Liver (tissue), 3 donors: ENCODE results near the gene SLC38A10.
"Not testable (repeated sequence)": the region's sequence is repeated elsewhere in the genome, so short reads cannot be mapped to it uniquely, and the experiment has no call there.

Experiments
- CTCF ChIP-seq: fragments of 150-350 bp; IDR thresholded peaks from 2 replicates; pipeline ENCODE4 v1.5.1; 2017; ENCODE audit warnings: improper control_type of control experiment, low read depth, low read length; ENCODE audit not compliant: missing input control
- EGR1 ChIP-seq, 2 donors: IDR thresholded peaks; 2 replicates each; pipeline ENCODE4 v1.6.1; 2016 to 2018; ENCODE audit warnings: antibody characterized with exemption in 2 of 2, low read depth in 2 of 2
- FOXA1 ChIP-seq: IDR thresholded peaks from 2 replicates; pipeline ENCODE4 v1.6.1; 2016; ENCODE audit warnings: antibody characterized with exemption
- HNF4A ChIP-seq, 2 donors: conservative IDR thresholded peaks; 2 replicates each; pipeline ENCODE4 v1.6.1; 2016; ENCODE audit warnings: antibody characterized with exemption in 2 of 2, mild to moderate bottlenecking in 2 of 2
- HNF4G ChIP-seq: IDR thresholded peaks from 2 replicates; pipeline ENCODE4 v1.6.1; 2016; ENCODE audit warnings: antibody characterized with exemption
- RAD21 ChIP-seq, 2 donors: IDR thresholded peaks; 2 replicates each; pipeline ENCODE4 v1.6.1; 2016; ENCODE audit warnings: antibody characterized with exemption in 2 of 2, mild to moderate bottlenecking in 2 of 2
- SP1 ChIP-seq: IDR thresholded peaks from 2 replicates; pipeline ENCODE4 v1.6.1; 2018; ENCODE audit warnings: antibody characterized with exemption, mild to moderate bottlenecking
- TF ChIP-seq, protein P1 (sequence below): IDR thresholded peaks from 2 replicates; pipeline ENCODE4 v1.6.1; 2016; ENCODE audit warnings: antibody characterized with exemption
- TF ChIP-seq, protein P2 (sequence below): IDR thresholded peaks from 2 replicates; pipeline ENCODE4 v1.6.1; 2016; ENCODE audit warnings: antibody characterized with exemption, mild to moderate bottlenecking
- donor health status: healthy.
- donor health status: healthy.

DNA sequence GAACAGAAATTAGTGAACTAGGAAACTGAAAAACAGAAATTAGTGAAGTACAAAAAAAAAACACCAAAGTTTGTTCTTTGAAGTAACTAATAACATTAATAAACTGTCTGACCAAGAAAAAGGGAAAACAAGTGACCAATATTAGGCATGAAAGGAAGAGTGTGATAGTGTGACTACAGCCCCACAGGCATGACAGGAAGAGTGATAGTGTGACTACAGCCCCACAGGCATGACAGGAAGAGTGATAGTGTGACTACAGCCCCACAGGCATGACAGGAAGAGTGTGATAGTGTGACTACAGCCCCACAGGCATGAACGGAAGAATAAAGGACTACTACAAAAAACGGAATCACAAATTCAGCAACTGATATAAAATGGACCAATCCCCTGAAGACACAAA is 67.5 kb downstream of the SLC38A10 start:
- TF ChIP-seq HNF4G; CTCF; EGR1 (IDR thresholded peaks at IDR 0.05; ENCODE audit: low read depth in 2 of 2); SP1; FOXA1; HNF4A (conservative IDR thresholded peaks at IDR 0.05); RAD21 (IDR thresholded peaks at IDR 0.05): not testable (repeated sequence)
- TF ChIP-seq, protein P1, sequence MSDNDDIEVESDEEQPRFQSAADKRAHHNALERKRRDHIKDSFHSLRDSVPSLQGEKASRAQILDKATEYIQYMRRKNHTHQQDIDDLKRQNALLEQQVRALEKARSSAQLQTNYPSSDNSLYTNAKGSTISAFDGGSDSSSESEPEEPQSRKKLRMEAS, result not testable (repeated sequence)
- TF ChIP-seq, protein P2, sequence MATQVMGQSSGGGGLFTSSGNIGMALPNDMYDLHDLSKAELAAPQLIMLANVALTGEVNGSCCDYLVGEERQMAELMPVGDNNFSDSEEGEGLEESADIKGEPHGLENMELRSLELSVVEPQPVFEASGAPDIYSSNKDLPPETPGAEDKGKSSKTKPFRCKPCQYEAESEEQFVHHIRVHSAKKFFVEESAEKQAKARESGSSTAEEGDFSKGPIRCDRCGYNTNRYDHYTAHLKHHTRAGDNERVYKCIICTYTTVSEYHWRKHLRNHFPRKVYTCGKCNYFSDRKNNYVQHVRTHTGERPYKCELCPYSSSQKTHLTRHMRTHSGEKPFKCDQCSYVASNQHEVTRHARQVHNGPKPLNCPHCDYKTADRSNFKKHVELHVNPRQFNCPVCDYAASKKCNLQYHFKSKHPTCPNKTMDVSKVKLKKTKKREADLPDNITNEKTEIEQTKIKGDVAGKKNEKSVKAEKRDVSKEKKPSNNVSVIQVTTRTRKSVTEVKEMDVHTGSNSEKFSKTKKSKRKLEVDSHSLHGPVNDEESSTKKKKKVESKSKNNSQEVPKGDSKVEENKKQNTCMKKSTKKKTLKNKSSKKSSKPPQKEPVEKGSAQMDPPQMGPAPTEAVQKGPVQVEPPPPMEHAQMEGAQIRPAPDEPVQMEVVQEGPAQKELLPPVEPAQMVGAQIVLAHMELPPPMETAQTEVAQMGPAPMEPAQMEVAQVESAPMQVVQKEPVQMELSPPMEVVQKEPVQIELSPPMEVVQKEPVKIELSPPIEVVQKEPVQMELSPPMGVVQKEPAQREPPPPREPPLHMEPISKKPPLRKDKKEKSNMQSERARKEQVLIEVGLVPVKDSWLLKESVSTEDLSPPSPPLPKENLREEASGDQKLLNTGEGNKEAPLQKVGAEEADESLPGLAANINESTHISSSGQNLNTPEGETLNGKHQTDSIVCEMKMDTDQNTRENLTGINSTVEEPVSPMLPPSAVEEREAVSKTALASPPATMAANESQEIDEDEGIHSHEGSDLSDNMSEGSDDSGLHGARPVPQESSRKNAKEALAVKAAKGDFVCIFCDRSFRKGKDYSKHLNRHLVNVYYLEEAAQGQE, result not testable (repeated sequence)
